D721Med (cell line): ENCODE results near the gene DBNDD1.
"Not testable (repeated sequence)": the region's sequence is repeated elsewhere in the genome, so short reads cannot be mapped to it uniquely, and the experiment has no call there.

Experiments
- DNase-seq: peaks from one replicate; pipeline ENCODE4 v3.0.0; 2011; ENCODE audit warnings: low spot score; ENCODE audit not compliant: insufficient read length
- FAIRE-seq: peaks from 2 replicates; lab custom pipeline; 2011; peaks lifted over from hg19 to GRCh38; lab: Jason Lieb, UNC
- CTCF ChIP-seq: IDR thresholded peaks from 2 replicates; pipeline ENCODE4 v1.5.1; 2012; ENCODE audit warnings: mild to moderate bottlenecking, control low read depth; ENCODE audit not compliant: insufficient read depth; ENCODE audit errors: missing control alignments

The DBNDD1 gene

GRCh38 chr16:90018652-90019542, at the start of gene DBNDD1:
Gene DBNDD1, minus strand, starts transcription at chr16:90019456. Its CDS starts 115 bp downstream, at chr16:90019341.
- DNase-seq (no peak), FAIRE-seq (no peak)
- TF ChIP-seq CTCF, result no peak

GRCh38 chr16:90061437-90061836, 42.2 kb upstream of the DBNDD1 start:
- no peak for TF ChIP-seq CTCF
- DNase-seq, result no peak
- FAIRE-seq, result no peak

GRCh38 chr16:90057738-90058173, 38.5 kb upstream of the DBNDD1 start:
- no peak for TF ChIP-seq CTCF
- FAIRE-seq (no peak), DNase-seq (no peak)

- not testable (repeated sequence) for DNase-seq, FAIRE-seq
Observed at GRCh38 chr16:90056521-90056920, 37.3 kb upstream of the DBNDD1 start.

GRCh38 chr16:90055371-90055770, 36.1 kb upstream of the DBNDD1 start:
- FAIRE-seq (no peak), DNase-seq (no peak)
- TF ChIP-seq CTCF, result no peak

- FAIRE-seq (no peak), DNase-seq (no peak)
- TF ChIP-seq CTCF, result no peak
Observed at GRCh38 chr16:90054554-90054953, 35.3 kb upstream of the DBNDD1 start.

GRCh38 chr16:90053902-90054500, 34.7 kb upstream of the DBNDD1 start:
- no peak for DNase-seq
- no peak for TF ChIP-seq CTCF
- no peak for FAIRE-seq
